Uterus (tissue), 4 donors: ENCODE measurements around the gene CCDC40. TPM values are rescaled to one million over a fixed set of nuclear protein-coding genes. Genes with fewer than 3 reads are reported as not detected.

ENCODE experiments used
- DNase-seq, 2 donors: peaks; one replicate each; pipeline ENCODE4 v3.0.0-alpha.2; 2019 to 2020
- H3K27ac ChIP-seq, 2 donors: fragments of 200-600 bp; sonication (generic); 1 replicate in 1 of 2; 2 replicates in 1 of 2; pipeline ENCODE4 v1.5.1; 2016 to 2018
- H3K27me3 ChIP-seq, 2 donors: fragments of 200-600 bp; sonication (generic); one replicate each; pipeline ENCODE4 v1.5.1; 2018 to 2019; ENCODE audit warnings: control low read depth in 1 of 2
- H3K36me3 ChIP-seq, 2 donors: fragments of 200-600 bp; sonication (generic); one replicate each; pipeline ENCODE4 v1.5.1; 2019; ENCODE audit warnings: control low read depth in 1 of 2
- H3K4me1 ChIP-seq, 2 donors: fragments of 200-600 bp; sonication (generic); one replicate each; pipeline ENCODE4 v1.5.1; 2018 to 2019; ENCODE audit warnings: control low read depth in 1 of 2
- H3K4me3 ChIP-seq, 2 donors: fragments of 200-600 bp; sonication (generic); 1 replicate in 1 of 2; 2 replicates in 1 of 2; pipeline ENCODE4 v1.5.1; 2018 to 2019; ENCODE audit warnings: mild to moderate bottlenecking in 1 of 2
- H3K9me3 ChIP-seq, 2 donors: fragments of 200-600 bp; sonication (generic); one replicate each; pipeline ENCODE4 v1.5.1; 2019; ENCODE audit warnings: control low read depth in 1 of 2
- CTCF ChIP-seq, 4 experiments: fragments of 200-600 bp in 2 of 4; fragments of 450-650 bp in 2 of 4; sonication (generic) in 2 of 4; IDR thresholded peaks; one replicate each; pipeline ENCODE4 v1.5.1; 2016 to 2019; ENCODE audit warnings: antibody characterized with exemption in 4 of 4, mild to moderate bottlenecking in 2 of 4, moderate library complexity in 1 of 4
- POLR2A ChIP-seq, 2 donors: fragments of 450-650 bp; IDR thresholded peaks; one replicate each; pipeline ENCODE4 v1.6.1; 2016; ENCODE audit warnings: antibody characterized with exemption in 2 of 2, mild to moderate bottlenecking in 1 of 2, moderate library complexity in 1 of 2
- intact Hi-C: fragments of 100-400 bp; cut with DNase I; formaldehyde crosslinking; loops from one replicate; pipeline ENCODE4 v1.15.1; 2023; ENCODE audit warnings: low total_unique reads
- total RNA-seq, 4 donors: library from RNA; depleted of rRNA in 3 of 4; stranded (reverse); fragments of >200 nt in 3 of 4; gene quantifications; one replicate each; pipeline versions ENCODE4 v1.1.0 to v1.2.4, GENCODE V29; 2014 to 2023
- donor health status: DM: yes; HTN: yes; CAD: no.

CCDC40 gene
- total RNA-seq, 4 donors from 2014 or later = 0.88 to 16.6 (median 4.8) TPM

GRCh38 chr17:80009391-80010282 lies 26.8 kb upstream of the CCDC40 start:
- no peak for TF ChIP-seq CTCF (IDR thresholded peaks at IDR 0.05)
- no peak for TF ChIP-seq POLR2A (IDR thresholded peaks at IDR 0.05)
- H3K27ac ChIP-seq = no peak overlapping the region
- no peaks in the 10 kb centered on the region for H3K9me3 ChIP-seq
- H3K4me1 ChIP-seq = no peaks in the 10 kb centered on the region
- H3K36me3 ChIP-seq = no peaks in the 10 kb centered on the region
- DNase-seq = no peak
- H3K4me3 ChIP-seq = no peak overlapping the region
- intact Hi-C loops = loop anchor here (10.0 kb wide), 1 partner anchor 55 kb away; no protein-coding TSS in a partner anchor
- H3K27me3 ChIP-seq = no peaks in the 10 kb centered on the region

- TF ChIP-seq CTCF (IDR thresholded peaks at IDR 0.05) (no peak), POLR2A (IDR thresholded peaks at IDR 0.05) (no peak)
- H3K36me3 ChIP-seq = no peaks in the 10 kb centered on the region
- H3K4me3 ChIP-seq = no peak overlapping the region
- no peaks in the 10 kb centered on the region for H3K27me3 ChIP-seq
- intact Hi-C loops = no loop called here
- H3K4me1 ChIP-seq = no peaks in the 10 kb centered on the region
- no peaks in the 10 kb centered on the region for H3K9me3 ChIP-seq
- DNase-seq = no peak
- no peak overlapping the region for H3K27ac ChIP-seq
These were observed 26.1 kb upstream of the CCDC40 start for GRCh38 chr17:80010283-80010858.

- no peak overlapping the region for H3K4me3 ChIP-seq
- H3K27me3 ChIP-seq = no peaks in the 10 kb centered on the region
- no peak overlapping the region for H3K27ac ChIP-seq
- no peaks in the 10 kb centered on the region for H3K9me3 ChIP-seq
- no peaks in the 10 kb centered on the region for H3K36me3 ChIP-seq
- intact Hi-C loops = no loop called here
- TF ChIP-seq POLR2A (IDR thresholded peaks at IDR 0.05) (no peak), CTCF (IDR thresholded peaks at IDR 0.05) (no peak)
- no peak for DNase-seq
- H3K4me1 ChIP-seq = no peaks in the 10 kb centered on the region
These were observed 24.4 kb upstream of the CCDC40 start for GRCh38 chr17:80011989-80012555.

- no peak overlapping the region for H3K4me3 ChIP-seq
- H3K4me1 ChIP-seq = no peaks in the 10 kb centered on the region
- DNase-seq = no peak
- no peaks in the 10 kb centered on the region for H3K27me3 ChIP-seq
- H3K36me3 ChIP-seq = no peaks in the 10 kb centered on the region
- TF ChIP-seq POLR2A (IDR thresholded peaks at IDR 0.05) (no peak), CTCF (IDR thresholded peaks at IDR 0.05) (no peak)
- intact Hi-C loops = no loop called here
- H3K27ac ChIP-seq = no peak overlapping the region
- H3K9me3 ChIP-seq = no peaks in the 10 kb centered on the region
These were observed 23.4 kb upstream of the CCDC40 start for GRCh38 chr17:80012765-80013741.
